Inflammatory macrophage treated with lipopolysaccharide for 4 hours (primary cell): ENCODE measurements around the gene CTNND2.

Source experiments
- DNase-seq: peaks from one replicate; pipeline ENCODE4 v3.0.0-alpha.2; 2020

Gene CTNND2

GRCh38 chr5:11777096-11777495 lies 127.2 kb downstream of the CTNND2 start:
- no peak for DNase-seq

GRCh38 chr5:11770310-11770709 lies 133.9 kb downstream of the CTNND2 start:
- no peak for DNase-seq

DNA sequence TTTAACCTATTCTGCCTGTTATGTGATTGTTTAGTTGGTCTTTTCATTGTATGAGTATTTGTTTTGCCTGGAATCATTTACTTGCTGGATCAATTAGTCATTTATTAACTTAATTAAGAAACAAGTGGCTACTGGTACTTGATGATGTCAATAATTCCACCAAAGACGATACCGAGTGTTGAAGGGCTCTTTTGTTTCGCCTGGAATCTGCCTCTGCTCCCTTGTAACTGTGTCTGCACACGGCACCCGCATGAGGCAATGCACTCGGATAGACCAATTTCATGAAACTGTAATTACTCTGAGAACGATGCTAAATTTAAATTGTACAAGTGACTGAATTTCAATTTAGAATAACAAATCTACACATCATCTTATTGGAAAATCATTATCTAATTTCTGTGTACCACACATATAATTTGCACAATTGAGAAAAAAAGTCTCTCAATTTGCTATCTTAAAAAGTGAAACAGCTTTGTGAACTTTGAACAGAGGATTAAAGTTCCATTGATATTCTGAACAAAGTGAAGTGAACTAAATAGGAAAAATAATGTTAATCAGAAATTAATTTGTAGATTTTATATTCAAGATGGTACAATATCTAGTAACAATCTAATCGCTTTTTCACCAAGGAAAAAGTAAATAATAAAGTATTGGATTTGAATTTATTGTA lies 143.2 kb downstream of the CTNND2 start:
- DNase-seq = no peak

GRCh38 chr5:11758321-11758720 lies 145.9 kb downstream of the CTNND2 start:
- no peak for DNase-seq

DNA sequence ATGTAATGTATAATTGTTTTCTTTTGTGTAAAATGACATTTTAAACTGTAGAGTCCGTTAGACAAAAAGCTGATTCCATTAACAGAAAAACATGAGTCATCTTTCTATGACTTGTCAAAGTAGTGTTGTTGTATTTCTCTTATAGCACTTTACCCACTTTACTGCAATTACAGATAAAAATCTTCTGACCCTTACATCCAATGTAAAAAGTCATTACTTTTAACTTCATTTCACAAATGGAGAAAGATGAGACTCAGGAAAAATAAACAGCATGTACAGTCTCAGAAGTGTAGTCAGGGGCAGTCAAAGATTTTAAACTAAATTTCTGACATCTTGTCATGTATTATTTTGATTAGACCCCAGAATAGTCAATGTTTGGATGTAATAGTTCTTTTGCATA lies 146.6 kb downstream of the CTNND2 start:
- no peak for DNase-seq

- DNase-seq = no peak
These were observed 167.2 kb downstream of the CTNND2 start for GRCh38 chr5:11737010-11737409.

GRCh38 chr5:11734369-11734768 lies 169.9 kb downstream of the CTNND2 start:
- DNase-seq = no peak

- no peak for DNase-seq
These were observed 170.4 kb downstream of the CTNND2 start for GRCh38 chr5:11733840-11734192.

DNA sequence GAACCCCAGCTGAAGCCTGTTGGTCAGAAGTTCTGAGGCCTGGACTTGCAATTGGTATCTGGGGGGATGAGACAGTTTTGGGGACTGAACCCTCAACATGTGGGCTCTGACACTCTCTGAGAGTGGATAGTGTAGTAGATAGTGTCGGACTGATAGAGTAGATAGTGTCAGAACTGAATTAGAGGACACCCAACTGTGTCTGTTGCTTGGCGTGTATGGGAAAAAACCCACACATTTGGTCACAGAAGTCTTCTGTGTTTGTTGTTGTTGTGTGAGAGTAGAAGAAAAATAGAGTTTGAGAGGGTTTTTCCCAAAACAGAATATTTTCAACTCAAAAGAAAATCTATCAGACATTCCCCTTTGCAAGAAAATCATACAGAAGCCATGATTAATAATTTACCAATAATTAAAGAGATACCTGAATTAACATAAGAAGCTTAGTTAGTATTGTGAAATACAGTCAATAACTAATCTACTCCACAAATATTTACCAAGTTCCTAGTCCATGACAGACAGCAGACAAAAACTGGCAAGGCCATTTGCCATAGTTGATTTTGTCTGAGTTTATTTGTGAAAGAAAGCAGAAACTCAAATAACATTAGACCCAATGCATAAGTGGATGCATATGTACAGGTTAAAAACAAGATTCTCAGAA lies 170.9 kb downstream of the CTNND2 start:
- no peak for DNase-seq

DNA sequence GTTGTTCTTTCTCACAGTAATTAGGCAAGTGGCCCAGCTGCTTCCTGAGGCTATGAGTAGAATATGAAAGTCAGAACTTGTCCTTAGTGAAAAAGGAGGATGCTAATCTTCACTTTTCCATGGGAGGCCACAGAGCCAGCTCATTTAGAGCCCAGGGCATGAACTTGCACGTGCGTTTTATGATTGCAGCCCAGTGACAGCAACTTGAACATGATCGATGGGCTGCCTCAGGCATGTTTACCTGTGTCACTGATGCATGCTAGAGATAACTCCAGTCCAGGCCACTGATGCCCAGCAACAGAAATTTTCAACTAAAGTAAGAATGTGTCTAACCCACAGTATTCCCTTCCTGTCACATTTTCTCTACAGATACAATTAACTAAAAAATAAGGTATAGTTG lies 179.3 kb downstream of the CTNND2 start:
- DNase-seq = no peak

DNA sequence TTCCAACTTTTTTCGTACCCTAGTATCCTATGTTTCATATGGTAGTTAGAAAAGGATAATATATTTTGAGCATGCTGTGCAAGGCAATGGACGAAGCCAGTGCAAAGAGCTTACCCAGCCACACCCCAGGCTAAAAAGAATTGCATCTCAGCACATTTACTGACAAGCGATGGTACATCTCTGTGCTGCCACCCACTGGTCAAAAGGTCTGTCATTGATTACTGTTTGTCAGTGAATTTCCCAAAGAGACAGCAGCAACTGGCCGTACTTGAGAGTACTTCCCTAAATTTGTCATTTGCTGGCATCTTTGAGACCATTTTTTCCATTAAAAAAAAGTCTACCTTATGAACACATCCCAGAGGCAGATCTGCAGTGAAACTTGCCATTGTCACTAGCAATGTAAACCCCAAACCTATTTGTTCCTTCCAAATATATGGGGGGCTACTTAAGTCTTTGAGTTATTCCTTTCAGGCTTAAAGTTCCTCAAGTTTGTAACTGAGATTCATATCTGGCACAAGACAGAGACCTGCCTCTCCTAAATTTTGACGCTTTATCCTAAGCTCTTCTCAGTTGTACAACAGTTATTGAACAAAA lies 184.3 kb downstream of the CTNND2 start:
- DNase-seq = peak; percentile 62

DNA sequence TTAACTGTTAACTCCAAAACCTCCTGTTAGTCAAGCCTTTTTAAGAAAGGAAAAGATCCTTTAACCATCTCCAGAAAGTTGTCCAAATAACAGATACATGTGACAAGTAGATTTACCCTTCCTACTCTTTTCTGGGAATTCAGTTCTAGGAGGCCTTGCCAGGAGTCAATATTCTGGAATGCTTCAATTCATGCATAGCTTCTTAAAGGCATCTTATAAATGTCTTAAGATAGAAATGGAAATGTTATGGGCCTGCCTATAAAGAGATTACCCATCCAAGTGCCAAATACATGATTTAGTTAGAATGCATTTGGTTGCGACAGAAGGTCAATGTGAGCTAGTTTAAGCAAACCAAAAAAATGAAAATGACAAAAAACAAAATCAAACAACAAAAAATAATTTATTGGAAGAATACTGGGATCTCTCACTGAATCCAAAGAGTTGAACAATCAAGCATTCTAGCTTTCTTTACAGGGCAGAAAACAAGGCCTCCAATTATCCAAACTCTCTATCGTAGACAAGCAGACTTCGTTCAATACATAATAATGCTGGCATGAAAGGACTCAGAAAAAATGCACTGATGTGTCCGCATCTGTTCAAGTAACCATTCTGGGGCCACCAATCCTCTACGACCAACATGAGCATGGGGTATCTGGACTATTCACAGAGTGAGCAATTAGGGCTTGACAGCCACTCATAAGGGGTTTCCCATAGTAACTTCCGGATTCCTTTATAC lies 188.6 kb downstream of the CTNND2 start:
- DNase-seq = no peak

- no peak for DNase-seq
These were observed 192.3 kb downstream of the CTNND2 start for GRCh38 chr5:11711932-11712331.

DNA sequence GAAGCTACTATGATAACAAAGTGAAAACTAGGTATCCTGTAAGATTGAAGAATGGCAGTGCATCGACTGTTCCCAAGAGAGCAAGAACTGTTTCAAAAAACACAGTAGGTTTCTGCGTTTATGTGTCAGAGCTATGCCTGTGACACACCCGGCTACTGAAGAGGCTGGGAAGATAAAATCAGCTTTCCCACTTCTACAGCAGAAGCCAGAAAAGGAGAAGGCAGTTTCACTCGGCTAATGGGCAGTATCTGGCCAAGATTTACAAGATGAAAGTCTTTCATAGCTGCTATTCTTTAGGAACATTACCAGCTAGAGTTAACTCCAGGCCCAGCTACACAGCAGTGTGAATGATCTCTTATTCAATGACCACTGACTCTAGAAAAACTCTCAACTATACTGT lies 195.2 kb downstream of the CTNND2 start:
- no peak for DNase-seq

- DNase-seq = no peak
These were observed 199.3 kb downstream of the CTNND2 start for GRCh38 chr5:11704916-11705315.

DNA sequence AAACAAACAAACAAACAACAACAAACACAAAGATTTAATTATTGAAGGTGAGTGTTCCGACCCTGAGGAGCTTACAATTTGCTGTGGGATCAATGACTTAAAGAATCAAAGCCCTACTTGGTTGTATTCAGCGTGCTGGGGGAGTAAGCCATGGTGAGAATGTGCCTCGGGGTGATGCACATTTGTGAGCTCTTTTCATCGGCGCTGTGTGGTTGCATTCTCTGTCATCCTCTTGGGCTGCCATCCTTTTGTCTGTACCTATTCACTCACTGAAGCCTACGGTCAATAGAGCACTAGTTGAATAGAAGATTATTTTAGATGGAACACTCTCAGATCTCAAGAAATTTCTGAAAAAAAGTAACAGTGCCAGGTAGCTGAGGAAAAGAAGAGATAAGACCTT lies 203.9 kb downstream of the CTNND2 start:
- DNase-seq = no peak

- no peak for DNase-seq
These were observed 211.6 kb downstream of the CTNND2 start for GRCh38 chr5:11692636-11693035.

- DNase-seq = no peak
These were observed 216.7 kb downstream of the CTNND2 start for GRCh38 chr5:11687498-11687897.

GRCh38 chr5:11684607-11685006 lies 219.6 kb downstream of the CTNND2 start:
- peak; percentile 76 for DNase-seq

DNA sequence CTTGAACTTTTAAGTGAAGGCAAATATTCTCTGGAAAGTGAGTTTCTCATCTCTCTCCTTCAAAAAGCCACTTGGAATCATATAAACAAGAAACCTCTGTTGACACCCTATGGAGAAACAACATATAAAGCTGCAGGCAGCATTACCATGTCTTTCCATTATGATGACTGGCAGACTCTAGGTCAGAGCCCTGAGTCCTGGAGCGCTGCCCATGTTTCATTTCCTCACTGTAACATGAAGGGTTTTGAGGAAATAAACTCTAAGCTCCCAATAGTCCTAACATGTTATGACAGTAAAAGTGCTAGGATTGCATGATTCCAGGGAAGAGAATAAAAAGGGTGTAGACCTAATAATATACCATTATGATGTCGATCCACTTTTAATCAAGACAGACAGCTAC lies 220.6 kb downstream of the CTNND2 start:
- DNase-seq = peak; percentile 73

- DNase-seq = no peak
These were observed 222.4 kb downstream of the CTNND2 start for GRCh38 chr5:11681796-11682195.

GRCh38 chr5:11679676-11680075 lies 224.6 kb downstream of the CTNND2 start:
- DNase-seq = no peak

GRCh38 chr5:11675184-11675583 lies 229.1 kb downstream of the CTNND2 start:
- no peak for DNase-seq
